Fibroblast of lung (primary cell): Measurements from ENCODE around the gene LRRC10B.

Source experiments
- EZH2 ChIP-seq: IDR thresholded peaks from 2 replicates; pipeline ENCODE4 v1.5.1; 2012; ENCODE audit warnings: low read length, control low read depth, mild to moderate bottlenecking; ENCODE audit errors: missing control alignments
- TF ChIP-seq, protein P1 (sequence below), 2 donors: IDR thresholded peaks in 1 of 2; conservative IDR thresholded peaks in 1 of 2; 1 replicate in 1 of 2; 2 replicates in 1 of 2; pipeline ENCODE4 v1.5.1; 2011 to 2012; ENCODE audit warnings: low read length in 2 of 2, control low read depth in 1 of 2, inconsistent platforms in 1 of 2, low read depth in 1 of 2, mild to moderate bottlenecking in 1 of 2

- TF ChIP-seq, protein P1, sequence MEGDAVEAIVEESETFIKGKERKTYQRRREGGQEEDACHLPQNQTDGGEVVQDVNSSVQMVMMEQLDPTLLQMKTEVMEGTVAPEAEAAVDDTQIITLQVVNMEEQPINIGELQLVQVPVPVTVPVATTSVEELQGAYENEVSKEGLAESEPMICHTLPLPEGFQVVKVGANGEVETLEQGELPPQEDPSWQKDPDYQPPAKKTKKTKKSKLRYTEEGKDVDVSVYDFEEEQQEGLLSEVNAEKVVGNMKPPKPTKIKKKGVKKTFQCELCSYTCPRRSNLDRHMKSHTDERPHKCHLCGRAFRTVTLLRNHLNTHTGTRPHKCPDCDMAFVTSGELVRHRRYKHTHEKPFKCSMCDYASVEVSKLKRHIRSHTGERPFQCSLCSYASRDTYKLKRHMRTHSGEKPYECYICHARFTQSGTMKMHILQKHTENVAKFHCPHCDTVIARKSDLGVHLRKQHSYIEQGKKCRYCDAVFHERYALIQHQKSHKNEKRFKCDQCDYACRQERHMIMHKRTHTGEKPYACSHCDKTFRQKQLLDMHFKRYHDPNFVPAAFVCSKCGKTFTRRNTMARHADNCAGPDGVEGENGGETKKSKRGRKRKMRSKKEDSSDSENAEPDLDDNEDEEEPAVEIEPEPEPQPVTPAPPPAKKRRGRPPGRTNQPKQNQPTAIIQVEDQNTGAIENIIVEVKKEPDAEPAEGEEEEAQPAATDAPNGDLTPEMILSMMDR (conservative IDR thresholded peaks at IDR 0.05 in 1 of 2, IDR thresholded peaks at IDR 0.05 in 1 of 2; ENCODE audit: low read depth in 1 of 2, low read length in 2 of 2), result no peak
- TF ChIP-seq EZH2, result no peak
Measured at GRCh38 chr11:61503135-61503770, 5.3 kb upstream of the LRRC10B start.
